IMR-90 (cell line): ENCODE results near the gene FAM217B. TPM values are rescaled to one million over a fixed set of nuclear protein-coding genes. Genes with fewer than 3 reads are reported as not detected.

Experiments used
- ATAC-seq: fragments of 200-7000 bp; cut with Tn5 transposase; 2 replicates; pipeline ENCODE4 v1.9.1; 2020; ENCODE audit warnings: low read depth, mild to moderate bottlenecking, moderate library complexity
- BruUV-seq: library from RNA; stranded (reverse); fragments of 400-500 nt; replicated peaks from 2 replicates; lab custom pipeline; 2021; lab: Mats Ljungman, UMichigan
- CTCF ChIA-PET: fragments of 300-600 bp; formaldehyde crosslinking; extraction: SDS; loops from one replicate; lab custom pipeline; 2021; ENCODE audit warnings: antibody characterized with exemption; lab: Yijun Ruan, JAX
- POLR2A ChIA-PET: fragments of 300-600 bp; sonication (Branson Sonifier 250); formaldehyde crosslinking; loops from one replicate; lab custom pipeline; 2022; ENCODE audit warnings: antibody characterized with exemption; ENCODE audit not compliant: unreplicated experiment; lab: Charles Lee
- DNase-seq: peaks from one replicate; pipeline ENCODE4 v3.0.0; 2013
- H2AFZ ChIP-seq: replicated peaks from 2 replicates; pipeline ENCODE3; 2013; ENCODE audit warnings: low read length, mild to moderate bottlenecking; ENCODE audit not compliant: poor library complexity
- H2AK5ac ChIP-seq: 2 replicates; pipeline ENCODE4 v1.6.1; 2013; ENCODE audit warnings: low read depth, low read length, inconsistent platforms
- H2AK9ac ChIP-seq: replicated peaks from 2 replicates; pipeline ENCODE3; 2013; ENCODE audit warnings: mild to moderate bottlenecking, low read depth, low read length, moderate library complexity; ENCODE audit not compliant: poor library complexity
- H2BK120ac ChIP-seq: 2 replicates; pipeline ENCODE4 v1.6.1; 2013; ENCODE audit warnings: low read depth, low read length, inconsistent platforms
- H2BK15ac ChIP-seq: 3 replicates; pipeline ENCODE4 v1.6.1; 2013; ENCODE audit warnings: low read depth, low read length, inconsistent platforms
- H2BK20ac ChIP-seq: 2 replicates; pipeline ENCODE4 v1.6.1; 2013; ENCODE audit warnings: low read depth, mild to moderate bottlenecking, inconsistent platforms, low read length, moderate library complexity
- H2BK5ac ChIP-seq: 2 replicates; pipeline ENCODE4 v1.6.1; 2013; ENCODE audit warnings: mild to moderate bottlenecking, low read depth, low read length, inconsistent platforms; ENCODE audit not compliant: poor library complexity, severe bottlenecking
- H3K14ac ChIP-seq: replicated peaks from 2 replicates; pipeline ENCODE4 v1.6.1; 2013; ENCODE audit warnings: low read depth, low read length, inconsistent platforms
- H3K18ac ChIP-seq: 2 replicates; pipeline ENCODE4 v1.6.1; 2013; ENCODE audit warnings: low read depth, low read length, control low read depth
- H3K23ac ChIP-seq: 2 replicates; pipeline ENCODE4 v1.6.1; 2013; ENCODE audit warnings: low read depth, low read length, inconsistent platforms
- H3K27ac ChIP-seq: 2 replicates; pipeline ENCODE4 v1.5.1; 2013; ENCODE audit warnings: mild to moderate bottlenecking, control low read depth, low read length; ENCODE audit not compliant: insufficient read depth
- H3K27me3 ChIP-seq: 2 replicates; pipeline ENCODE4 v1.6.1; 2013; ENCODE audit warnings: low read length; ENCODE audit not compliant: control insufficient read depth, insufficient read depth
- H3K36me3 ChIP-seq: 2 replicates; pipeline ENCODE4 v1.6.1; 2013; ENCODE audit warnings: low read length, mixed read lengths; ENCODE audit not compliant: control insufficient read depth, insufficient read depth
- H3K4ac ChIP-seq: 2 replicates; pipeline ENCODE4 v1.6.1; 2013; ENCODE audit warnings: low read depth, low read length, inconsistent platforms
- H3K4me1 ChIP-seq: 2 replicates; pipeline ENCODE4 v1.6.1; 2013; ENCODE audit warnings: low read length, mixed read lengths; ENCODE audit not compliant: control insufficient read depth, insufficient read depth
- H3K4me2 ChIP-seq: 2 replicates; pipeline ENCODE4 v1.6.1; 2013; ENCODE audit warnings: low read depth, mild to moderate bottlenecking, control low read depth, low read length, moderate library complexity
- H3K4me3 ChIP-seq: 2 replicates; pipeline ENCODE4 v1.5.1; 2013; ENCODE audit warnings: low read depth, mild to moderate bottlenecking, control low read depth, low read length, moderate library complexity; ENCODE audit not compliant: insufficient read depth
- H3K56ac ChIP-seq: 2 replicates; pipeline ENCODE4 v1.6.1; 2013; ENCODE audit warnings: low read length, inconsistent platforms; ENCODE audit not compliant: insufficient read depth; ENCODE audit errors: extremely low read depth
- H3K79me1 ChIP-seq, 2 experiments: 2 replicates each; pipeline ENCODE4 v1.6.1; 2013; ENCODE audit warnings: low read length in 2 of 2, inconsistent platforms in 1 of 2, low read depth in 1 of 2
- H3K9ac ChIP-seq: 2 replicates; pipeline ENCODE4 v1.6.1; 2013; ENCODE audit warnings: low read depth, low read length, control low read depth
- H3K9me1 ChIP-seq: 2 replicates; pipeline ENCODE4 v1.6.1; 2013; ENCODE audit warnings: low read length, inconsistent platforms; ENCODE audit not compliant: insufficient read depth
- H3K9me3 ChIP-seq: 2 replicates; pipeline ENCODE4 v1.6.1; 2013; ENCODE audit warnings: low read length; ENCODE audit not compliant: control insufficient read depth, insufficient read depth
- H4K20me1 ChIP-seq: 2 replicates; pipeline ENCODE4 v1.6.1; 2013; ENCODE audit warnings: low read length, inconsistent platforms; ENCODE audit not compliant: insufficient read depth
- H4K5ac ChIP-seq: 2 replicates; pipeline ENCODE4 v1.6.1; 2013; ENCODE audit warnings: mild to moderate bottlenecking, low read depth, low read length, control low read depth
- H4K8ac ChIP-seq, 2 experiments: 2 replicates each; pipeline ENCODE4 v1.6.1; 2013; ENCODE audit warnings: low read depth in 2 of 2, low read length in 2 of 2, control low read depth in 1 of 2, inconsistent platforms in 1 of 2
- H4K91ac ChIP-seq: 2 replicates; pipeline ENCODE4 v1.6.1; 2013; ENCODE audit warnings: low read depth, low read length, inconsistent platforms; ENCODE audit not compliant: insufficient read depth
- BHLHE40 ChIP-seq: fragments of 150-350 bp; IDR thresholded peaks from 2 replicates; pipeline ENCODE4 v1.6.1; 2016; ENCODE audit warnings: mild to moderate bottlenecking, low read depth, low read length
- CEBPB ChIP-seq: IDR thresholded peaks from 2 replicates; pipeline ENCODE4 v1.6.1; 2012; ENCODE audit warnings: low read depth, low read length, improper control_type of control experiment
- CHD1 ChIP-seq: IDR thresholded peaks from 2 replicates; pipeline ENCODE4 v1.6.1; 2012; ENCODE audit warnings: low read depth, low read length, improper control_type of control experiment
- FOS ChIP-seq: fragments of 150-350 bp; IDR thresholded peaks from 2 replicates; pipeline ENCODE4 v1.6.1; 2016; ENCODE audit warnings: low read depth, low read length
- MAFK ChIP-seq: IDR thresholded peaks from 2 replicates; pipeline ENCODE4 v1.6.1; 2012; ENCODE audit warnings: low read depth, low read length, improper control_type of control experiment
- MAZ ChIP-seq: IDR thresholded peaks from 2 replicates; pipeline ENCODE4 v1.6.1; 2012; ENCODE audit warnings: low read depth, mild to moderate bottlenecking, low read length, improper control_type of control experiment, moderate library complexity, borderline replicate concordance
- MXI1 ChIP-seq: IDR thresholded peaks from 2 replicates; pipeline ENCODE4 v1.6.1; 2012; ENCODE audit warnings: low read depth, mild to moderate bottlenecking, low read length, moderate library complexity, borderline replicate concordance
- NFE2L2 ChIP-seq: fragments of 150-350 bp; IDR thresholded peaks from 2 replicates; pipeline ENCODE4 v1.6.1; 2016; ENCODE audit warnings: low read depth, mild to moderate bottlenecking, low read length
- POLR2A ChIP-seq: IDR thresholded peaks from 2 replicates; pipeline ENCODE4 v1.6.1; 2012; ENCODE audit warnings: mild to moderate bottlenecking, low read depth, low read length
- RAD21 ChIP-seq: IDR thresholded peaks from 2 replicates; pipeline ENCODE4 v1.6.1; 2012; ENCODE audit warnings: low read length, improper control_type of control experiment
- RCOR1 ChIP-seq: IDR thresholded peaks from 2 replicates; pipeline ENCODE4 v1.6.1; 2012; ENCODE audit warnings: mild to moderate bottlenecking, low read length, improper control_type of control experiment; ENCODE audit not compliant: insufficient replicate concordance
- RFX5 ChIP-seq: IDR thresholded peaks from 2 replicates; pipeline ENCODE4 v1.8.0; 2012; ENCODE audit warnings: low read depth, mild to moderate bottlenecking, low read length, moderate library complexity
- SMC3 ChIP-seq: fragments of 150-350 bp; IDR thresholded peaks from 2 replicates; pipeline ENCODE4 v1.6.1; 2016; ENCODE audit warnings: low read depth, mild to moderate bottlenecking, antibody characterized with exemption, low read length, moderate library complexity
- WGBS, 2 experiments: methylation state at CpG; one replicate each; pipeline versions ENCODE4 v1.1.5 to v1.1.7; 2013; ENCODE audit warnings: missing lambda C conversion rate in 2 of 2; ENCODE audit not compliant: insufficient read length in 1 of 2; ENCODE audit errors: extremely low coverage in 2 of 2; 5-methylcytosine and 5-hydroxymethylcytosine counted together
- dilution Hi-C: fragments of 300-500 bp; cut with HindIII; formaldehyde crosslinking; loops from one replicate; pipeline ENCODE4 v1.14.3; 2018; ENCODE audit warnings: low sequenced_read_pairs; ENCODE audit not compliant: unreplicated experiment
- in situ Hi-C: fragments of 300-500 bp; cut with MboI; formaldehyde crosslinking; loops from 3 replicates; pipeline ENCODE4 v1.14.3; 2019; ENCODE audit warnings: low sequenced_read_pairs, inconsistent platforms, mixed read lengths
- intact Hi-C: fragments of 100-400 bp; cut with micrococcal nuclease; formaldehyde crosslinking; loops from 2 replicates; pipeline ENCODE4 v1.10.0; 2022
- polyA plus RNA-seq, 3 experiments: library from polyadenylated mRNA; depleted of rRNA; stranded (reverse); fragments of >200 nt; gene quantifications; 2 replicates each; pipeline ENCODE4 v1.2.3, GENCODE V29; 2012; ENCODE audit warnings: low replicate concordance in 1 of 3
- total RNA-seq: library from RNA; depleted of rRNA; stranded (reverse); fragments of >200 nt; gene quantifications from 2 replicates; pipeline ENCODE4 v1.2.3, GENCODE V29; 2012
- TF ChIP-seq, protein P1 (sequence below): fragments of 150-350 bp; IDR thresholded peaks from 2 replicates; pipeline ENCODE4 v1.6.1; 2016; ENCODE audit warnings: low read depth, mild to moderate bottlenecking, low read length, moderate library complexity, borderline replicate concordance
- TF ChIP-seq, protein P2 (sequence below): conservative IDR thresholded peaks from 2 replicates; pipeline ENCODE4 v1.5.1; 2012; ENCODE audit warnings: mild to moderate bottlenecking, low read depth, low read length, improper control_type of control experiment
- TF ChIP-seq, protein P3 (sequence below): fragments of 150-350 bp; IDR thresholded peaks from 2 replicates; pipeline ENCODE4 v1.6.1; 2017; ENCODE audit warnings: mild to moderate bottlenecking, antibody characterized with exemption, low read length, low read depth

Gene FAM217B
- total and polyA plus RNA-seq, 2 of the 4 experiments (the other 2 are of a cell fraction) = 3.0 to 3.9 TPM

DNA sequence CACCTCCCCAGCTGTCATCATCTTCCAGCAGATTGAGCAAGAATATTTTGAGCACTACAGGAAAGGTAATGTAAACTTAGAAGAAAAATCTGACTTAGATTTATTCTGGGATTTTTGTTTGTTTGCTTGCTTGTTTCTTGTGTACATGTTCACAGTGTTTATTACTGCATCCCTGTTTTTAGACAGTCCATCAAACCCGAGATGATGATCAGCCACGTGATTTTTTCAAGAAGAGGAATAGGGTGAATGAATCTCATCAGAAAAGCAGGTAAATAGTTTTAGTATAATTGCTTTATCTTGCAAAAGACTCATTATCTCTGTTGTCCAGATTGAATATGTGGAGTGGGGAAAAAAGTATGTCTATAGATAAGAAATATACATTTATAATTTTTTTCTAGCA lies 2.1 kb downstream of the FAM217B start:
- DNase-seq (no peak), ATAC-seq (no peak)
- Histone ChIP-seq H2BK15ac (no peak overlapping the region), H2AFZ (no peak overlapping the region), H3K14ac (no peak overlapping the region), H4K91ac (no peak overlapping the region), H3K36me3 (peaks cover 11% of the 10 kb centered on the region), H3K79me1 (peaks cover 8 to 16% of the 10 kb centered on the region in 2 experiments), H3K9me1 (no peaks in the 10 kb centered on the region), H3K23ac (no peak overlapping the region), H2AK9ac (no peak overlapping the region), H2AK5ac (no peak overlapping the region), H4K20me1 (peaks cover 13% of the 10 kb centered on the region), H2BK120ac (no peak overlapping the region), H2BK20ac (no peak overlapping the region), H3K4me1 (peaks cover 11% of the 10 kb centered on the region), H3K4me2 (no peak overlapping the region), H2BK5ac (no peak overlapping the region), H3K4ac (no peak overlapping the region), H3K9me3 (no peaks in the 10 kb centered on the region), H3K4me3 (no peak overlapping the region), H3K18ac (no peak overlapping the region), H3K56ac (no peak overlapping the region), H3K9ac (no peak overlapping the region), H3K27me3 (no peaks in the 10 kb centered on the region), H4K5ac (no peak overlapping the region), H3K27ac (no peak overlapping the region), H4K8ac (no peak overlapping the region)
- ChIA-PET POLR2A (no interaction called here), CTCF (no interaction called here)
- in situ Hi-C loops = no loop called here
- dilution Hi-C loops = no loop called here
- TF ChIP-seq, protein P1, sequence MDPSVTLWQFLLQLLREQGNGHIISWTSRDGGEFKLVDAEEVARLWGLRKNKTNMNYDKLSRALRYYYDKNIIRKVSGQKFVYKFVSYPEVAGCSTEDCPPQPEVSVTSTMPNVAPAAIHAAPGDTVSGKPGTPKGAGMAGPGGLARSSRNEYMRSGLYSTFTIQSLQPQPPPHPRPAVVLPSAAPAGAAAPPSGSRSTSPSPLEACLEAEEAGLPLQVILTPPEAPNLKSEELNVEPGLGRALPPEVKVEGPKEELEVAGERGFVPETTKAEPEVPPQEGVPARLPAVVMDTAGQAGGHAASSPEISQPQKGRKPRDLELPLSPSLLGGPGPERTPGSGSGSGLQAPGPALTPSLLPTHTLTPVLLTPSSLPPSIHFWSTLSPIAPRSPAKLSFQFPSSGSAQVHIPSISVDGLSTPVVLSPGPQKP = no peak
- no peak for TF ChIP-seq MXI1
- no peak for TF ChIP-seq MAZ
- TF ChIP-seq, protein P2, sequence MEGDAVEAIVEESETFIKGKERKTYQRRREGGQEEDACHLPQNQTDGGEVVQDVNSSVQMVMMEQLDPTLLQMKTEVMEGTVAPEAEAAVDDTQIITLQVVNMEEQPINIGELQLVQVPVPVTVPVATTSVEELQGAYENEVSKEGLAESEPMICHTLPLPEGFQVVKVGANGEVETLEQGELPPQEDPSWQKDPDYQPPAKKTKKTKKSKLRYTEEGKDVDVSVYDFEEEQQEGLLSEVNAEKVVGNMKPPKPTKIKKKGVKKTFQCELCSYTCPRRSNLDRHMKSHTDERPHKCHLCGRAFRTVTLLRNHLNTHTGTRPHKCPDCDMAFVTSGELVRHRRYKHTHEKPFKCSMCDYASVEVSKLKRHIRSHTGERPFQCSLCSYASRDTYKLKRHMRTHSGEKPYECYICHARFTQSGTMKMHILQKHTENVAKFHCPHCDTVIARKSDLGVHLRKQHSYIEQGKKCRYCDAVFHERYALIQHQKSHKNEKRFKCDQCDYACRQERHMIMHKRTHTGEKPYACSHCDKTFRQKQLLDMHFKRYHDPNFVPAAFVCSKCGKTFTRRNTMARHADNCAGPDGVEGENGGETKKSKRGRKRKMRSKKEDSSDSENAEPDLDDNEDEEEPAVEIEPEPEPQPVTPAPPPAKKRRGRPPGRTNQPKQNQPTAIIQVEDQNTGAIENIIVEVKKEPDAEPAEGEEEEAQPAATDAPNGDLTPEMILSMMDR = no peak
- no peak for TF ChIP-seq NFE2L2
- TF ChIP-seq RFX5 = no peak
- no peak for TF ChIP-seq BHLHE40
- no peak for TF ChIP-seq CEBPB
- TF ChIP-seq RCOR1 = no peak
- no peak for TF ChIP-seq MAFK
- TF ChIP-seq FOS = no peak
- no peak for TF ChIP-seq CHD1
- no peak for TF ChIP-seq POLR2A
- TF ChIP-seq RAD21 = no peak
- TF ChIP-seq SMC3 = no peak
- TF ChIP-seq, protein P3, sequence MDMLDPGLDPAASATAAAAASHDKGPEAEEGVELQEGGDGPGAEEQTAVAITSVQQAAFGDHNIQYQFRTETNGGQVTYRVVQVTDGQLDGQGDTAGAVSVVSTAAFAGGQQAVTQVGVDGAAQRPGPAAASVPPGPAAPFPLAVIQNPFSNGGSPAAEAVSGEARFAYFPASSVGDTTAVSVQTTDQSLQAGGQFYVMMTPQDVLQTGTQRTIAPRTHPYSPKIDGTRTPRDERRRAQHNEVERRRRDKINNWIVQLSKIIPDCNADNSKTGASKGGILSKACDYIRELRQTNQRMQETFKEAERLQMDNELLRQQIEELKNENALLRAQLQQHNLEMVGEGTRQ = no peak
- intact Hi-C loops = loop anchor here (10.0 kb wide), 2 partner anchors 367 to 1243 kb away; no protein-coding TSS in a partner anchor
- no TSS peak for BruUV-seq
- no CpG with 5 or more reads among the region's 2 CpGs for WGBS, 2 experiments
